Vagina (tissue), 2 donors: ENCODE measurements around the gene PODXL. TPM values are rescaled to one million over a fixed set of nuclear protein-coding genes. Genes with fewer than 3 reads are reported as not detected.

Experiments used
- DNase-seq, 2 donors: peaks; one replicate each; pipeline ENCODE4 v3.0.0-alpha.2; 2017; ENCODE audit errors: extremely low spot score in 2 of 2
- H3K27ac ChIP-seq: fragments of 200-600 bp; sonication (generic); one replicate; pipeline ENCODE4 v1.5.1; 2019
- H3K27me3 ChIP-seq: fragments of 200-600 bp; sonication (generic); one replicate; pipeline ENCODE4 v1.5.1; 2019
- H3K36me3 ChIP-seq, 2 donors: fragments of 200-600 bp; sonication (generic); one replicate each; pipeline ENCODE4 v1.5.1; 2017 to 2019
- H3K4me1 ChIP-seq: fragments of 200-600 bp; sonication (generic); one replicate; pipeline ENCODE4 v1.5.1; 2019
- H3K4me3 ChIP-seq, 2 donors: fragments of 200-600 bp; sonication (generic); 1 replicate in 1 of 2; 2 replicates in 1 of 2; pipeline ENCODE4 v1.5.1; 2016 to 2019
- H3K9me3 ChIP-seq: fragments of 200-600 bp; sonication (generic); one replicate; pipeline ENCODE4 v1.5.1; 2019
- CTCF ChIP-seq, 3 experiments: fragments of 450-650 bp in 2 of 3; fragments of 200-600 bp in 1 of 3; sonication (generic) in 1 of 3; IDR thresholded peaks; one replicate each; pipeline ENCODE4 v1.5.1; 2017 to 2019; ENCODE audit warnings: antibody characterized with exemption in 3 of 3, mild to moderate bottlenecking in 2 of 3, moderate library complexity in 2 of 3
- POLR2A ChIP-seq, 2 donors: fragments of 450-650 bp; IDR thresholded peaks; one replicate each; pipeline ENCODE4 v1.6.1; 2017; ENCODE audit warnings: antibody characterized with exemption in 2 of 2, mild to moderate bottlenecking in 2 of 2, moderate library complexity in 2 of 2
- POLR2AphosphoS5 ChIP-seq, 2 donors: sonication (generic); formaldehyde crosslinking; IDR thresholded peaks; one replicate each; pipeline ENCODE4 v1.9.0; 2017; ENCODE audit warnings: antibody characterized with exemption in 2 of 2, mild to moderate bottlenecking in 2 of 2, low read depth in 1 of 2; ENCODE audit not compliant: insufficient read depth in 1 of 2
- intact Hi-C: fragments of 100-400 bp; cut with DNase I; formaldehyde crosslinking; loops from one replicate; pipeline ENCODE4 v1.15.1; 2023
- total RNA-seq: library from RNA; depleted of rRNA; stranded (reverse); fragments of >200 nt; gene quantifications from one replicate; pipeline ENCODE4 v1.2.3, GENCODE V29; 2016

Gene PODXL
- total RNA-seq: 26.0 TPM

DNA sequence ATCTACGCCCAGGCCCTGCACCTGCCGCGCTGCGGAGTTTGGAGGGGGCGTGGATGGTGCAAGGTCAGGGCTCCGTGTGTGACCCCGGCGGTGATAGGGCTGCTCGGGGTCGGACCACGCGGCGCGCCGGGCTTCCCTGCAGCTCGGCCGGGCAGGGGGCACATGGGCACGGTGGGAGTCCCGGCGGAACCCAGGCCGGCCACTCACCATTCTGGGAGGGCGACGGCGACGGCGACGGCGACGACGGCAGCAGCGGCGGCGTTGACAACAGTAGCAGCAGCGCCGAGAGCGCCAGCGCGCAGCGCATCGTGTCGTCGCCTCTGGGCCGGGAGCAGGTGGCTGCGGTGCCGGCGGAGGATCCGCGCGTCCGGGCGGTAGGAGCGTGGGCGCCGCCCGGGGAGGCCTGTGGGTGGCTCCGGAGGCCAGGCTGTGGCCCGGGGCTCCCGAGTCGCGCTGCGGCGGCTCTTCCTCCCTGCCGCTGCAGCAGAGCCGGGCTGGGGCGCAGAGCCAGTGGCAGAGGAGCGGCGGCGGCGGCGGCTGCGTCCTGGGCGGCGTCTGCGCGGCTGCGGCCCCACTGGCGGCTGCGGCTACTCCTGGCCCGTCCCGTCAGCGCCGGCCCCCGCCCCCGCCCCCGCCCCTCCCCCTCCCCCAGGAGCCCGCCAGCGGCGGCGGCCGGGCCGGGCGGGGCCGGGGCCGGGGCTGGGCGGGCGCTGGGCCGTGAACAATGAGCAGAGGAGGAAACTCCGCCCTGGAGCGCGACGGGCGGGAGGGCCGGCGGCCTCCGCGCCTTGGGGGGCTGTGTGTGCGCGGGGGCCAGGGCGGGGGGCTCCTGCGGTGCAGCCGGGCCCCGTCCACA is at the start of gene PODXL:
TSS of gene PODXL (minus strand) at position 576 of the 856 bp plus-strand sequence. CDS start at position 307, 269 bp downstream.
- Histone ChIP-seq H3K4me3 (peak within 1 kb of the TSS; percentile 56 to 62), H3K27me3 (no peaks in the 10 kb centered on the region), H3K36me3 (no peaks in the 10 kb centered on the region), H3K27ac (peak within 1 kb of the TSS; percentile 57), H3K9me3 (no peaks in the 10 kb centered on the region), H3K4me1 (peaks cover 26% of the 10 kb centered on the region)
- intact Hi-C loops: no loop called here
- no peak for DNase-seq
- TF ChIP-seq POLR2AphosphoS5 (IDR thresholded peaks at IDR 0.05; ENCODE audit: insufficient read depth in 1 of 2, low read depth in 1 of 2): no peak
- TF ChIP-seq CTCF (IDR thresholded peaks at IDR 0.05): no peak
- TF ChIP-seq POLR2A (IDR thresholded peaks at IDR 0.05): peak in 1 of 2 donors; percentile 6

DNA sequence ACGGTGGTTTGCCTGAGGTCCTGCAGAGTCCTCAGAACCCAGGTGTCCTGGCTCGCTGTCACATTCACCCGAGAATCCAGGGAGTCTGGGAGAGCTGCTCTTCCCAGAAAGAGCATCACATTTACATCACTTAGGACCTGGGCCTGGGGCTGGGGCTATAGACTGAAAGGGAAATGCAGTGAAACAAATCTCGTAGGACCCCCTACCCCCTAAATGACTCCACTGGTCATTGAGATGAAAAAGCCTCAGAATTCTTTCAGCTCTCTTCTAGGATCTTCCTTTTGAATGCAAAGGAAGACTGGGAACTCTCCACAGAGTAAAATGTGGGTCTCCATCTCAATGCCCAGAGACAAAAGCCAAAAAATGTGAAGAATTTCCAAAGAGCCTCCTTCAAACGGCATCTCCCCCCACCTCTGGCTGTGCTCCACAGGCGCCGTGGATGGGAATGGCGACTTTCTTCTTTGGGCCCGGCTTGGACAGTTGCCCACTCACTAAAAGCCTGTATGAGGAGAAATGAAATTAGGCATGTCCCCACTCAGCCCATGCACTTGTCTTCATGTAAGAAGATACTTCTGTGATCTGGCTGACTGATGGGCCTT is 49.0 kb upstream of the PODXL start:
- no peak overlapping the region for H3K4me3 ChIP-seq
- no peak overlapping the region for H3K27ac ChIP-seq
- H3K27me3 ChIP-seq: no peaks in the 10 kb centered on the region
- intact Hi-C loops: no loop called here
- no peaks in the 10 kb centered on the region for H3K9me3 ChIP-seq
- no peak for TF ChIP-seq POLR2A (IDR thresholded peaks at IDR 0.05)
- no peak for TF ChIP-seq CTCF (IDR thresholded peaks at IDR 0.05)
- TF ChIP-seq POLR2AphosphoS5 (IDR thresholded peaks at IDR 0.05; ENCODE audit: insufficient read depth in 1 of 2, low read depth in 1 of 2): no peak
- H3K36me3 ChIP-seq: no peaks in the 10 kb centered on the region
- no peaks in the 10 kb centered on the region for H3K4me1 ChIP-seq
- no peak for DNase-seq

GRCh38 chr7:131604841-131605279 is 48.4 kb upstream of the PODXL start:
- Histone ChIP-seq H3K9me3 (no peaks in the 10 kb centered on the region), H3K27ac (no peak overlapping the region), H3K36me3 (no peaks in the 10 kb centered on the region), H3K4me3 (no peak overlapping the region), H3K27me3 (no peaks in the 10 kb centered on the region), H3K4me1 (no peaks in the 10 kb centered on the region)
- TF ChIP-seq CTCF (IDR thresholded peaks at IDR 0.05) (no peak), POLR2AphosphoS5 (IDR thresholded peaks at IDR 0.05; ENCODE audit: insufficient read depth in 1 of 2, low read depth in 1 of 2) (no peak), POLR2A (IDR thresholded peaks at IDR 0.05) (no peak)
- DNase-seq: no peak
- intact Hi-C loops: no loop called here

- H3K4me3 ChIP-seq: no peak overlapping the region
- no peak for DNase-seq
- no peaks in the 10 kb centered on the region for H3K27me3 ChIP-seq
- TF ChIP-seq CTCF (IDR thresholded peaks at IDR 0.05): no peak
- TF ChIP-seq POLR2A (IDR thresholded peaks at IDR 0.05): no peak
- TF ChIP-seq POLR2AphosphoS5 (IDR thresholded peaks at IDR 0.05; ENCODE audit: insufficient read depth in 1 of 2, low read depth in 1 of 2): no peak
- no peak overlapping the region for H3K27ac ChIP-seq
- intact Hi-C loops: no loop called here
- no peaks in the 10 kb centered on the region for H3K9me3 ChIP-seq
- no peaks in the 10 kb centered on the region for H3K4me1 ChIP-seq
- no peaks in the 10 kb centered on the region for H3K36me3 ChIP-seq
Observed at GRCh38 chr7:131603932-131604331, 47.5 kb upstream of the PODXL start.

GRCh38 chr7:131602994-131603372 is 46.6 kb upstream of the PODXL start:
- Histone ChIP-seq H3K9me3 (no peaks in the 10 kb centered on the region), H3K27ac (no peak overlapping the region), H3K36me3 (no peaks in the 10 kb centered on the region), H3K27me3 (no peaks in the 10 kb centered on the region), H3K4me1 (no peaks in the 10 kb centered on the region), H3K4me3 (no peak overlapping the region)
- TF ChIP-seq POLR2A (IDR thresholded peaks at IDR 0.05) (no peak), POLR2AphosphoS5 (IDR thresholded peaks at IDR 0.05; ENCODE audit: insufficient read depth in 1 of 2, low read depth in 1 of 2) (no peak), CTCF (IDR thresholded peaks at IDR 0.05) (no peak)
- DNase-seq: no peak
- intact Hi-C loops: no loop called here
